Measurements from ENCODE around the gene RHEBL1. TPM values are rescaled to one million over a fixed set of nuclear protein-coding genes. Genes with fewer than 3 reads are reported as not detected.
A peak's percentile ranks its signal among the peaks of the same experiment; 100 is the strongest.

RHEBL1 gene, protein sequence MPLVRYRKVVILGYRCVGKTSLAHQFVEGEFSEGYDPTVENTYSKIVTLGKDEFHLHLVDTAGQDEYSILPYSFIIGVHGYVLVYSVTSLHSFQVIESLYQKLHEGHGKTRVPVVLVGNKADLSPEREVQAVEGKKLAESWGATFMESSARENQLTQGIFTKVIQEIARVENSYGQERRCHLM
- not detected for total RNA-seq

DNA sequence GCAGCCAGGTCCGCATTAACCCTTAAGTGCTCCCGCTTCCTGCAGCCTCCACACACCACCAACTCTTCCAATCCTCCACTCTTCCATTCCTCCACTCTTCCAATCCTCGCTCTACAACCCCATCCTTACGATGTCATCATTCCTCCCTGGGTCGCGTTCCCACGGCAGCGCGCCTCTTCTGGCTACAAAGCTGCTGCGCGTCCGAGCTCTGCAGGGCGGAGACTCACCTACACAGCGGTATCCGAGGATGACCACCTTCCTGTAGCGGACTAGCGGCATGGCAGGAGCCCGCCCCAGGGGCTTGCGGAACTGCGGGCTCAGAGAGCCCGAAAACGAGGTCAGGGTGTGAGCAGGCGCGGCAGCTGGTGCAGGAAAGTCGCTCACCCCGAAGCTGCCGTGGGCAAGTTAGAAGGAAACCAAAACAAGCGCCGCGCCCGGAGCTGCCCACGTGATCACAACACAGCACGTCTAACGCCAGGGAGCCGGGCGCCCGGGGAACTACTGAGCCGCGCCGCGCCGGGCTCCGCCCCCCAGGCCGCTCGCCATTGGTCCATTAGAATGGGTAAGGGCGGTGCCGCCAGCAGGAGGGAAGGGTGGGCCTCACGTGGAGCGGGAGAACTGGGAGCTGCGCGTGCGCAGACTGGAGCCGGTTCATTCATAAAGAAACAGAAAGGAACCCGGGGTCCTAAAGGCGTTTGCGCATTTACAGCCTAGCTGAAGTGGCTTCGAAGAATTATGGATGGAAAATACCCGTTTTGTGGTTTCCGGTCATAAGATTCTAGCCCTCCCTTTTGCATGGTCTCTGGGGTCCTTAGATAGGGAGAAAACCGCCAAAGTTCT is at the start of gene RHEBL1:
Gene RHEBL1 (minus strand): TSS at position 473 of the 840 bp plus-strand sequence. CDS start 194 bp downstream, at position 279.
- intact Hi-C loops (cut with DNase I) = loop anchor here (1.0 to 10.0 kb wide), 5 partner anchors 9 to 275 kb away; partner anchors contain the start of genes DNAJC22, KMT2D, LMBR1L and PRKAG1
- H3K36me3 ChIP-seq = no peaks in the 10 kb centered on the region
- TF ChIP-seq, protein P1, sequence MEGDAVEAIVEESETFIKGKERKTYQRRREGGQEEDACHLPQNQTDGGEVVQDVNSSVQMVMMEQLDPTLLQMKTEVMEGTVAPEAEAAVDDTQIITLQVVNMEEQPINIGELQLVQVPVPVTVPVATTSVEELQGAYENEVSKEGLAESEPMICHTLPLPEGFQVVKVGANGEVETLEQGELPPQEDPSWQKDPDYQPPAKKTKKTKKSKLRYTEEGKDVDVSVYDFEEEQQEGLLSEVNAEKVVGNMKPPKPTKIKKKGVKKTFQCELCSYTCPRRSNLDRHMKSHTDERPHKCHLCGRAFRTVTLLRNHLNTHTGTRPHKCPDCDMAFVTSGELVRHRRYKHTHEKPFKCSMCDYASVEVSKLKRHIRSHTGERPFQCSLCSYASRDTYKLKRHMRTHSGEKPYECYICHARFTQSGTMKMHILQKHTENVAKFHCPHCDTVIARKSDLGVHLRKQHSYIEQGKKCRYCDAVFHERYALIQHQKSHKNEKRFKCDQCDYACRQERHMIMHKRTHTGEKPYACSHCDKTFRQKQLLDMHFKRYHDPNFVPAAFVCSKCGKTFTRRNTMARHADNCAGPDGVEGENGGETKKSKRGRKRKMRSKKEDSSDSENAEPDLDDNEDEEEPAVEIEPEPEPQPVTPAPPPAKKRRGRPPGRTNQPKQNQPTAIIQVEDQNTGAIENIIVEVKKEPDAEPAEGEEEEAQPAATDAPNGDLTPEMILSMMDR (IDR thresholded peaks at IDR 0.05) = no peak
- H3K27ac ChIP-seq = peak within 1 kb of the TSS in 1 of 2 donors; percentile 61
- peak within 1 kb of the TSS; percentile 67 to 99 for H3K4me3 ChIP-seq
- peaks cover 8 to 10% of the 10 kb centered on the region in 2 donors for H3K4me1 ChIP-seq
- DNase-seq (ENCODE audit: low spot score in 2 of 2) = peak; percentile 96 to 99
- no peaks in the 10 kb centered on the region for H3K27me3 ChIP-seq
- no peaks in the 10 kb centered on the region for H3K9me3 ChIP-seq

DNA sequence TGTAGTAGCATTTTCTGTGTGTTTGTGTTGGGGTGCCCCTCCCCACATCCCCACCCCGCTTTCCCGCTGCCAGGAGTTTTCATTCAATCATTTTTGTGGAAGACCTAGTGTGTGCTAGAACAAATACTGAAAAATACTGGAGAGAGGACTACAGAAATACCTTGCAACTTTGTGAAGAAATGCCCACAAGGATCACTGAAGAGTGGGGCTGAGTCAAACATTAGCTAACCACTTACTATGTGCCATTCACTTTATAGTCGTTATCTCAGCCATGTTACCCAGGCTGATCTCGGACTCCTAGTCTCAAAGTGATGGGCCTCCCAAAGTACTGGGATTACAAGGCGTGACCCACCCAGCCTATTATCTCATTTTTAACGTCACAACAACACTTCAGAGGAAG is 41.4 kb upstream of the RHEBL1 start:
- TF ChIP-seq, protein P1 (IDR thresholded peaks at IDR 0.05) = no peak
- no peak for DNase-seq (ENCODE audit: low spot score in 2 of 2)
- Histone ChIP-seq H3K4me1 (peaks cover 19 to 26% of the 10 kb centered on the region in 2 donors), H3K9me3 (no peaks in the 10 kb centered on the region), H3K36me3 (peaks cover 0 to 7% of the 10 kb centered on the region in 2 donors), H3K27me3 (no peaks in the 10 kb centered on the region), H3K27ac (peak overlapping the region; percentile 93 to 95), H3K4me3 (peak overlapping the region; percentile 69 to 73)
- intact Hi-C loops (cut with DNase I) = no loop called here

DNA sequence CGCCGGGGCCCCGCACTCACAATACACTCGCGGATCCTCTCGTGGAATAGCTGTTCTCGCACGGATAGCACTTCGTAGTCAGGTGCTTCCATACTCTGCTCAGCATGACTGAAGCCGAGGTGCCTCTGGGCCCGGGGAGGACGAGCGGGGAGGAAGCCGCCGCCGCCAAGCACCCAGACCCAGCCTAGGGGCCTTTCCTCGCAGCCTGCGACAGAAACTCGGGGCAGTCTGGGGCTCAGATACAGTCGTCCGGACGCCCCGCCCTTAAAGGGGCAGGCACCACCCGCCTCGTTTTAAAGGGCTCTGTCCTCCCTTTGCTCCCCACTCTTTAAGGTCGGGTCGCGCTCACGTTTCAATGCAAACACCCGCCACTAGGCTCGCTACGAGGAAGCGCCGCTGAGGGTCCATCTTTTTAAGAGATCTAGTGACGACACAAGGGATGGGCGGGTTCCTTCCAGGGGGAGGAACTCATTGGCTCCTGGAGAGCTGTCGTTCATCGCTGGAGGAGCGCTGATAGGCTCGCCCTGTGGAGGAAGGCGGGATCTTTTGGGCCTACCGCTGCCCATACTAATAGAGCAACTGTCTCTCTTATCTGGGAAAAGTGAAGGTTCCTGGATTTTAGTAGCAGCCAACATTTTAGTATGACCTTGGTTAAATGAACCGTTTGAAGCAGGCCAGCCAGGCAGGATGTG is 40.8 kb upstream of the RHEBL1 start, which contains the start of gene LMBR1L:
Gene LMBR1L (minus strand): TSS at position 384 of the 692 bp plus-strand sequence. CDS start 292 bp downstream, at position 92.
- Histone ChIP-seq H3K27me3 (no peaks in the 10 kb centered on the region), H3K4me1 (peaks cover 19 to 32% of the 10 kb centered on the region in 2 donors), H3K9me3 (no peaks in the 10 kb centered on the region), H3K4me3 (peak within 1 kb of the TSS; percentile 69 to 73), H3K27ac (peak within 1 kb of the TSS; percentile 93 to 95), H3K36me3 (peaks cover 2 to 8% of the 10 kb centered on the region in 2 donors)
- DNase-seq (ENCODE audit: low spot score in 2 of 2) = peak; percentile 90 to 100
- TF ChIP-seq, protein P1 (IDR thresholded peaks at IDR 0.05) = peak; percentile 32 to 64 (median 50)
- intact Hi-C loops (cut with DNase I) = loop anchor here (1.0 kb wide), 3 partner anchors 20 to 125 kb away; partner anchors contain the start of gene RHEBL1

DNA sequence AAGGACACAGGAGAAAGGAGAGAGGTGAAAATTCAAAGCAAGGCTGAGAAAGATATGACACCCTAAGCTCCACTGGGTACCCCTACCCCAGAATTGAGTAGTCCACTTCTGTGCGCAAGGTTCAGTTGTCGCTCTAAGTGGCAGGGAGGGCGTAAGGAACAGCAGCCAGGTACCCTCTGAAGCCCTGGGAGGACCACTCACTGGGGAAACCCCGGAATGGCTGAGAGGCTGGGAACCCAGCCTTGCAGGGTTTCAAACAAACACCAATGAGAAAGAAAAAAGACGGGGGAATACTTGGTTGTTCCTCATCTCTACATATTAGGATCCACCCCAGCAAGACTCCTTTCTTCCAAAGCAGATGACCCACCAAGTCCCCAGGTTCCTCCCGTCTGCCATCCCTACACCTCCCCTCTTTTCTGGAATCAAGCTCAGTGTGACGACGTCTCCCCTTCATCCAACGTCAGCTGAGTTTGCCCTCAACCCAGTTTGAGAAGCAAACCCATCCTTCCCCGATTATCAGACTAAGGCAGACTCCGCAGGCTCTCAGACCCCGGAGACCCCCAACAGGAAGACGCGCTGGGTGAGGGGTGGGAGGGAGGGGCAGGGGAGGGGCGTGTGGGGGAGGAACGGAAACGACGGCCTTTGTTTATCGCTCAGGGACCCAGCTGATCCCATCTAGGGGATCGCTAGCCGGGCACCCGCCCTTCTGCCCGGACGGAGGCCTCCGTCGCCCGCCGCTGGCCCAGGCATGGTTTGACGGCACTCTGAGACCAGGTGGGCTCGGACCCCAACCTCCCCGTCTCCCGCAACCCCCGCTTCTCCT is 40.1 kb upstream of the RHEBL1 start:
- Histone ChIP-seq H3K9me3 (no peaks in the 10 kb centered on the region), H3K4me3 (peak overlapping the region; percentile 69 to 73), H3K27ac (peak overlapping the region; percentile 93 to 95), H3K36me3 (peaks cover 7 to 11% of the 10 kb centered on the region in 2 donors), H3K4me1 (peaks cover 19 to 39% of the 10 kb centered on the region in 2 donors), H3K27me3 (no peaks in the 10 kb centered on the region)
- DNase-seq (ENCODE audit: low spot score in 2 of 2) = no peak
- intact Hi-C loops (cut with DNase I) = loop anchor here (1.0 to 5.0 kb wide), 4 partner anchors 20 to 125 kb away; partner anchors contain the start of genes PRKAG1 and RHEBL1
- TF ChIP-seq, protein P1 (IDR thresholded peaks at IDR 0.05) = no peak
